BE2C (cell line): ENCODE results near the gene CLDND2.
A peak's percentile ranks its signal among the peaks of the same experiment; 100 is the strongest.

Source experiments
- DNase-seq: peaks from one replicate; pipeline ENCODE4 v3.0.0-alpha.2; 2020
- H3K27me3 ChIP-seq: fragments of 250-450 bp; sonication (Bioruptor Pico); 2 replicates; pipeline ENCODE4 v1.5.1; 2020; ENCODE audit warnings: mild to moderate bottlenecking
- H3K36me3 ChIP-seq: fragments of 250-450 bp; sonication (Bioruptor Pico); 2 replicates; pipeline ENCODE4 v1.5.1; 2020; ENCODE audit warnings: mild to moderate bottlenecking
- H3K4me1 ChIP-seq: fragments of 250-450 bp; sonication (Bioruptor Pico); 2 replicates; pipeline ENCODE4 v1.5.1; 2020
- H3K4me3 ChIP-seq: 2 replicates; pipeline ENCODE4 v1.5.1; 2011; ENCODE audit warnings: low read depth, low read length
- H3K9me3 ChIP-seq: fragments of 250-450 bp; sonication (Bioruptor Pico); 2 replicates; pipeline ENCODE4 v1.5.1; 2020
- TF ChIP-seq, protein P1 (sequence below): IDR thresholded peaks from 2 replicates; pipeline ENCODE4 v1.5.1; 2012; ENCODE audit warnings: mild to moderate bottlenecking, low read depth, low read length

Gene CLDND2

DNA sequence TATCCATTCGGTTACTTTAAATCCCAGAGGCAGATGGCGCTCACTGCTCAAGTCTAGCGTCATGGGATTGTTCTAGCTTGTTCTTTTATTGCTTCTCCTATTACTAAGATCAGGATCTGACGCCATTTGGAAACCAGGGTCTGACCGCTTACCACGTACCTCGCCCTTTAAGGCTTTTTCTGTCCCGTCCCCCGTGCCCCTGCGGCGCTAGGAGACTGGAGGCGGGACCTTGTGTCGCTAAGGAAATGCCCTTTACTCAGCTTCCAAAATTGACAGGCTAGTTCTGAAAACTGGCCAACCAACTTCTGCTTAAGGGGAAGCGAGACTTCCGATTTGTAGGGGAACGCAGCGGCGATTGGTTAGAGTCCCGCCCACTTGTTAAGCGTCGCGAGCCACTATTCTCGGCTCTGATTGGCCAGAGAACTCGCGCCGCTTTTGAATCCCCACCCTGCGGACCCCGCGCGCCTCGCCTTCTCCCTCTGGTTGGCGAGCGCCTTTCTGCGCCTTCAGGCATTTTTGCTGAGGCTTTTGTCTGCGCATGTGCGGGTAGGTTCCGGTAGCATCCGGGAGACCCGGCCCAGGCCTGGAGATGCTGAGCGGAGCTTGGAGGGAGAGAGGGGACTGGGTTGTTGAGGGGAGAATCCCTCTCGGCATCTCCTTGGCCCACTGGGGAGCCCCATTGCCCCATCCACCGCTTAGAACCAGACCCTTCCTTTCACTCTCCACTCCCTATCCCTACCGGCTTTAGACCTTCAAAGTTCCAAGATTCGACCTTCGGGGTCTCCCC is 25.4 kb upstream of the CLDND2 start:
- Histone ChIP-seq H3K36me3 (no peaks in the 10 kb centered on the region), H3K4me1 (no peaks in the 10 kb centered on the region), H3K4me3 (peak overlapping the region; percentile 57), H3K27me3 (no peaks in the 10 kb centered on the region), H3K9me3 (no peaks in the 10 kb centered on the region)
- TF ChIP-seq, protein P1, sequence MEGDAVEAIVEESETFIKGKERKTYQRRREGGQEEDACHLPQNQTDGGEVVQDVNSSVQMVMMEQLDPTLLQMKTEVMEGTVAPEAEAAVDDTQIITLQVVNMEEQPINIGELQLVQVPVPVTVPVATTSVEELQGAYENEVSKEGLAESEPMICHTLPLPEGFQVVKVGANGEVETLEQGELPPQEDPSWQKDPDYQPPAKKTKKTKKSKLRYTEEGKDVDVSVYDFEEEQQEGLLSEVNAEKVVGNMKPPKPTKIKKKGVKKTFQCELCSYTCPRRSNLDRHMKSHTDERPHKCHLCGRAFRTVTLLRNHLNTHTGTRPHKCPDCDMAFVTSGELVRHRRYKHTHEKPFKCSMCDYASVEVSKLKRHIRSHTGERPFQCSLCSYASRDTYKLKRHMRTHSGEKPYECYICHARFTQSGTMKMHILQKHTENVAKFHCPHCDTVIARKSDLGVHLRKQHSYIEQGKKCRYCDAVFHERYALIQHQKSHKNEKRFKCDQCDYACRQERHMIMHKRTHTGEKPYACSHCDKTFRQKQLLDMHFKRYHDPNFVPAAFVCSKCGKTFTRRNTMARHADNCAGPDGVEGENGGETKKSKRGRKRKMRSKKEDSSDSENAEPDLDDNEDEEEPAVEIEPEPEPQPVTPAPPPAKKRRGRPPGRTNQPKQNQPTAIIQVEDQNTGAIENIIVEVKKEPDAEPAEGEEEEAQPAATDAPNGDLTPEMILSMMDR, result no peak
- peak; percentile 96 for DNase-seq

DNA sequence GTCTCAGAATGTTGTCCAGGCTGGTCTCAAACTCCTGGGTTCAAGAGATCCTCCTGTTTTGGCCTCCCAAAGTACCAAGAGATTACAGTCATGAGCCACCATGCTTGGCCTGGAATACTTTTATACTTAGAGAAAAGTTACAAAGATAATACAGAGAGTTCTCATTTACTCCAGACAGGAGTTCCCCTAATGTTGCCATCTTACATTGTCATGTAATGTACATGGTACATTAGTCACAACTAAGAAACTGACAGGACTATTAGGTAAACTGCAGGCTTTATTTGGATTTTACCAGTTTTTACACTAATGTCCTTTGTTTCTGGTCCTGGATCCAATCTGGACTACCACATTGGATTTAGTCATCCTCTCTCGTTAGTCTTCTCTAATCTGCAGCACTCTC is 23.9 kb upstream of the CLDND2 start:
- no peaks in the 10 kb centered on the region for H3K27me3 ChIP-seq
- no peaks in the 10 kb centered on the region for H3K4me1 ChIP-seq
- H3K36me3 ChIP-seq, result no peaks in the 10 kb centered on the region
- no peaks in the 10 kb centered on the region for H3K9me3 ChIP-seq
- H3K4me3 ChIP-seq, result no peak overlapping the region
- no peak for DNase-seq
- TF ChIP-seq, protein P1, result no peak

DNA sequence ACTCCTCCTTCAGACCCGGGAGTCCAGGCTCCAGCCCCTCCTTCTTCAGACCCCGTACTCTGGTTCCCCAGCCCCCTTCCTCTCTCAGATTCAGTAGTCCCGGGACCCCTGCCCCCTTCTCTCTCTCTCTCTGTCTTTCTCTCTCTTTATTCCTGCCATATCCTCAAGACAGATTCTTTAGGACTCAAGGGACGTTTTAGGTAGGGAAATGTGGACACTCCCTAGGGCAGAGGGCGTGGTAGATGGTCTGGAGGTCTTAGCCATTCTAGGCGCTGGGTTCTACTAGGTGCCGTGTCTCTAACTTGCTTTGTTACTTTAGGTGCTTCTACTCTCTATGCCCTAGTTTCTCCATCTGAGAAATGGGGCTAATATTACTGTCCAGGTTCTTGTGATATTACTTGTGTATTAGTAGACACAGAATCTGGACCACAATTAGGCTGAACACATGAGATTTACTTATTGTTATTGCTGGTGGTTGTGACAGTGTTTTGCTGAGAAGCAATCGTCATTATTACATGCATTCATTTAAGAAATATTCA is 22.3 kb upstream of the CLDND2 start:
- no peak for DNase-seq
- Histone ChIP-seq H3K4me1 (no peaks in the 10 kb centered on the region), H3K27me3 (no peaks in the 10 kb centered on the region), H3K36me3 (no peaks in the 10 kb centered on the region), H3K9me3 (no peaks in the 10 kb centered on the region), H3K4me3 (no peak overlapping the region)
- TF ChIP-seq, protein P1, result no peak

DNA sequence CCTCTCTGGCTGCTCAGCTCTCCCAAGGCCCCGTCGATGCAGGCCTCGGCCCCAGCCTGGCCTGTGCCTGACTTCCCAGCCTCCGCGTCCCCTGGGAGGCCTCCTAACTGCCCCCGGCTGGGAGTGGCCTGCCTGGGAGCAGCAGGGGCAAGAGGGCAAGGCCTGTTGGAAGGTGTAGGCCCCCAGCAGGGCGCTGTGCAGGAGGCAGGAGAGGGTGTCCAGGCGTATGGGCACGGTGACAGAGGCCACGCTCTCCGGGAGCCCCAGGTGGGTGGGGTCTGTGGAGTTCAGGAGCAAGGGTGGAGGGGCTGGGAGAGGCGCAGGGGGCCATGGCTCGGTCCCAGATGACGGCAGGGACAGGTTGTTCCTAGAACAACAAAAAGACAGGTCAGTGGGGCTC is 20.3 kb upstream of the CLDND2 start:
- Histone ChIP-seq H3K4me3 (no peak overlapping the region), H3K4me1 (no peaks in the 10 kb centered on the region), H3K27me3 (no peaks in the 10 kb centered on the region), H3K36me3 (no peaks in the 10 kb centered on the region), H3K9me3 (no peaks in the 10 kb centered on the region)
- no peak for DNase-seq
- TF ChIP-seq, protein P1, result no peak

DNA sequence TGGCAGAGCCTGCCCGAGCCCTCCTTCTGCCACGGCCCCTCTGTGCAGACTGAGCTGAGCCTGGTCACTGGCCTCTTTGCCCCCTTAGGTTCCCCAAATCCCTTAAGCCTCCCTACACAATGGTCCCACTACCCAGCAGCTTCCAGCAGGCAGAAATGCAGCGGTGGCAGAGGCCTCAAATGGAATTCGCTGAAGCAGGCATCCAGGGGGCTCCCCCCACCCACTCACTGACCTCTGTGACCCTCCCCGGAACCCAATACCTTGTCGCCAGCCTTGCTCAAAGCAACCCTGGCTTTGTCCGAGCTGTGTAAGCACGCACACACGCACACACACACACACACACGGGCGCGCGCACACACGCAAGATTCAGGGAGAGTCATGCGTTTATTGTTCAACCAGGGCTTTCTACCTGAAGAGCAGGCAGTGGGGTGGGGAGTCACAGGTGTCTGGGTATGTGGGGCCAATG is 19.2 kb upstream of the CLDND2 start, which contains the start of gene LIM2:
Gene LIM2 (minus strand): TSS at position 51 of the 466 bp plus-strand sequence. CDS start 531 bp downstream, outside the sequence.
- TF ChIP-seq, protein P1, result no peak
- H3K9me3 ChIP-seq, result no peaks in the 10 kb centered on the region
- H3K27me3 ChIP-seq, result no peaks in the 10 kb centered on the region
- H3K4me1 ChIP-seq, result no peaks in the 10 kb centered on the region
- H3K36me3 ChIP-seq, result no peaks in the 10 kb centered on the region
- no peak for DNase-seq
- no peak within 1 kb of the TSS for H3K4me3 ChIP-seq
